K562 (cell line): ENCODE measurements around the gene CCR2. TPM values are rescaled to one million over a fixed set of nuclear protein-coding genes. Genes with fewer than 3 reads are reported as not detected.

Experiments used
- CREB3 ChIP-seq: fragments of 450-650 bp; conservative IDR thresholded peaks from 2 replicates; pipeline ENCODE4 v1.6.1; 2016; ENCODE audit warnings: missing genetic modification characterization, low read depth, mild to moderate bottlenecking, missing compliant biosample characterization, moderate library complexity
- HMGN3 ChIP-seq: IDR thresholded peaks from 2 replicates; pipeline ENCODE4 v1.6.1; 2011; ENCODE audit warnings: borderline replicate concordance, low read depth, mild to moderate bottlenecking, mixed read lengths, low read length; ENCODE audit not compliant: insufficient read length; ENCODE audit errors: extremely low read depth
- HNRNPLL ChIP-seq: fragments of 200-400 bp; formaldehyde crosslinking; IDR thresholded peaks from 2 replicates; pipeline ENCODE4 v1.6.1; 2017; ENCODE audit warnings: low read length, low read depth, mild to moderate bottlenecking; ENCODE audit not compliant: poor library complexity, severe bottlenecking
- MCM7 ChIP-seq, 2 experiments: fragments of 450-650 bp; IDR thresholded peaks; 2 replicates each; pipeline ENCODE4 v1.6.1; 2016 to 2018
- PHB2 ChIP-seq: fragments of 450-650 bp; IDR thresholded peaks from 2 replicates; pipeline ENCODE4 v1.6.1; 2017; ENCODE audit warnings: low read depth
- RNF2 ChIP-seq: sonication (generic); IDR thresholded peaks from 2 replicates; pipeline ENCODE4 v1.6.1; 2016
- SMARCB1 ChIP-seq: IDR thresholded peaks from 2 replicates; pipeline ENCODE4 v1.6.1; 2011; ENCODE audit warnings: improper control_type of control experiment, low read depth; ENCODE audit not compliant: insufficient read length
- TBL1XR1 ChIP-seq, 2 experiments: IDR thresholded peaks; 2 replicates each; pipeline ENCODE4 v1.6.1; 2012; ENCODE audit warnings: improper control_type of control experiment in 2 of 2, low read length in 2 of 2, mild to moderate bottlenecking in 1 of 2
- ZNF76 ChIP-seq: fragments of 250-450 bp; sonication (Bioruptor Pico); IDR thresholded peaks from 2 replicates; pipeline ENCODE4 v1.4.0; 2020; ENCODE audit warnings: mild to moderate bottlenecking, moderate library complexity, borderline replicate concordance
- polyA plus RNA-seq, 8 experiments: library from polyadenylated mRNA; depleted of rRNA in 4 of 8; stranded (reverse) in 5 of 8; unstranded in 3 of 8; fragments of >200 nt; fragmentation: Nextera tagmentation in 2 of 8; fragmentation: Illumina TruSeq in 1 of 8; extraction: Ambion mirVana in 2 of 8; extraction: Trizol in 1 of 8; gene quantifications; 2 replicates each; pipeline versions ENCODE4 v1.2.1 to v1.2.3, GENCODE V29; 2011 to 2014; ENCODE audit warnings: inconsistent platforms in 1 of 8, missing spikeins in 1 of 8
- total RNA-seq, 7 experiments: library from RNA; depleted of rRNA in 6 of 7; stranded (reverse); fragments of >200 nt in 6 of 7; fragmentation: Illumina TruSeq in 2 of 7; extraction: Trizol in 2 of 7; gene quantifications; 2 replicates each; pipeline versions ENCODE4 v1.2.1 to v1.2.3, GENCODE V29; 2011 to 2021; ENCODE audit warnings: low replicate concordance in 1 of 7
- TF ChIP-seq, protein P1 (sequence below): sonication (generic); formaldehyde crosslinking; IDR thresholded peaks from 2 replicates; pipeline ENCODE4 v1.8.1; 2023; ENCODE audit warnings: missing genetic modification reagents, mild to moderate bottlenecking, borderline replicate concordance
- TF ChIP-seq, protein P2 (sequence below): fragments of 250-450 bp; sonication (Bioruptor Pico); IDR thresholded peaks from 2 replicates; pipeline ENCODE4 v1.4.0; 2020
- TF ChIP-seq, protein P3 (sequence below): fragments of 450-650 bp; IDR thresholded peaks from 2 replicates; pipeline ENCODE4 v1.7.1; 2018; ENCODE audit warnings: mild to moderate bottlenecking, low read depth; ENCODE audit not compliant: partially characterized antibody

CCR2 gene
- total and polyA plus RNA-seq, 9 of the 15 experiments (the other 6 are each of a cell fraction or from before 2014, with no cell fraction given), result not detected

DNA sequence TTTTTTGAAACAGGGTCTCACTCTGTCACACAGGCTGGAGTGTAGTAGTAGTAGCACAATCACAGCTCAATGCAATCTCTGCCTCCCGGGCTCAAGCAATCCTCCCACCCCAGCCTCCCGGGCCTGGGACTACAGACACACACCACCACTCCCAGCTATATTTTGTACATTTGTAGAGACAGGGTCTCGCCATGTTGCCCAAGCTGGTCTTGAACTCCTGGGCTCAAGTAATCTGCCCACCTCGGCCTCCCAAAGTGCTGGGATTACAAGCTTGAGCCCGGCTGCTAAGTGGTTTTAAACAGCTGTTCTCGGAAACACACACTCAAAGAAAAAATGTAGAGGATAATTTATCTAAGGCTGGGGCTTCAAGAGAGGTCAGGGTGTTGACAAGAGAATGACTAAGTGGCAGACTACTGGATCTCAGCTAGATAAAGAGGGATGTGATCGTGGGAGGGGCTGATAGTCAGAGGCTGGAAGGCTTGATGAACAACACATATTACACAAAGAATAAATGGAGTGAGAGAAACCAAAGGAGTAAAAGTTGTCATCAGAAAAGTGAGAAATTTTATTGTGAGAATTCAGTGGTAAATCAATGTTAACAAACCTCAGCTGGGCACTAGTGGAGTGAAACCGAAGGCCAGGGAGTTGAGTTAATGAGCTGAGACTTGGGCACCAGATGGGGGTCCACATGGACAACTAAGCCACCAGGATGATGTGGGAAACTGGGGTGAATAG, 46.3 kb downstream of the CCR2 start (continued):
- TF ChIP-seq, protein P1, sequence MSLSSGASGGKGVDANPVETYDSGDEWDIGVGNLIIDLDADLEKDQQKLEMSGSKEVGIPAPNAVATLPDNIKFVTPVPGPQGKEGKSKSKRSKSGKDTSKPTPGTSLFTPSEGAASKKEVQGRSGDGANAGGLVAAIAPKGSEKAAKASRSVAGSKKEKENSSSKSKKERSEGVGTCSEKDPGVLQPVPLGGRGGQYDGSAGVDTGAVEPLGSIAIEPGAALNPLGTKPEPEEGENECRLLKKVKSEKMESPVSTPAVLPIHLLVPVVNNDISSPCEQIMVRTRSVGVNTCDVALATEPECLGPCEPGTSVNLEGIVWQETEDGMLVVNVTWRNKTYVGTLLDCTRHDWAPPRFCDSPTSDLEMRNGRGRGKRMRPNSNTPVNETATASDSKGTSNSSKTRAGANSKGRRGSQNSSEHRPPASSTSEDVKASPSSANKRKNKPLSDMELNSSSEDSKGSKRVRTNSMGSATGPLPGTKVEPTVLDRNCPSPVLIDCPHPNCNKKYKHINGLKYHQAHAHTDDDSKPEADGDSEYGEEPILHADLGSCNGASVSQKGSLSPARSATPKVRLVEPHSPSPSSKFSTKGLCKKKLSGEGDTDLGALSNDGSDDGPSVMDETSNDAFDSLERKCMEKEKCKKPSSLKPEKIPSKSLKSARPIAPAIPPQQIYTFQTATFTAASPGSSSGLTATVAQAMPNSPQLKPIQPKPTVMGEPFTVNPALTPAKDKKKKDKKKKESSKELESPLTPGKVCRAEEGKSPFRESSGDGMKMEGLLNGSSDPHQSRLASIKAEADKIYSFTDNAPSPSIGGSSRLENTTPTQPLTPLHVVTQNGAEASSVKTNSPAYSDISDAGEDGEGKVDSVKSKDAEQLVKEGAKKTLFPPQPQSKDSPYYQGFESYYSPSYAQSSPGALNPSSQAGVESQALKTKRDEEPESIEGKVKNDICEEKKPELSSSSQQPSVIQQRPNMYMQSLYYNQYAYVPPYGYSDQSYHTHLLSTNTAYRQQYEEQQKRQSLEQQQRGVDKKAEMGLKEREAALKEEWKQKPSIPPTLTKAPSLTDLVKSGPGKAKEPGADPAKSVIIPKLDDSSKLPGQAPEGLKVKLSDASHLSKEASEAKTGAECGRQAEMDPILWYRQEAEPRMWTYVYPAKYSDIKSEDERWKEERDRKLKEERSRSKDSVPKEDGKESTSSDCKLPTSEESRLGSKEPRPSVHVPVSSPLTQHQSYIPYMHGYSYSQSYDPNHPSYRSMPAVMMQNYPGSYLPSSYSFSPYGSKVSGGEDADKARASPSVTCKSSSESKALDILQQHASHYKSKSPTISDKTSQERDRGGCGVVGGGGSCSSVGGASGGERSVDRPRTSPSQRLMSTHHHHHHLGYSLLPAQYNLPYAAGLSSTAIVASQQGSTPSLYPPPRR (CRISPR knock-in tag), result no peak
- no peak for TF ChIP-seq PHB2
- no peak for TF ChIP-seq MCM7 (IDR thresholded peaks at IDR 0.05)
- peak; percentile 57 for TF ChIP-seq HMGN3
- no peak for TF ChIP-seq ZNF76
- no peak for TF ChIP-seq CREB3 (tag)
- no peak for TF ChIP-seq HNRNPLL
- TF ChIP-seq SMARCB1, result no peak
- TF ChIP-seq TBL1XR1 (IDR thresholded peaks at IDR 0.05; ENCODE audit: low read length in 2 of 2), result peak in 1 of 2 experiments; percentile 93; a peak in 2 of 4 replicates
- TF ChIP-seq, protein P2, sequence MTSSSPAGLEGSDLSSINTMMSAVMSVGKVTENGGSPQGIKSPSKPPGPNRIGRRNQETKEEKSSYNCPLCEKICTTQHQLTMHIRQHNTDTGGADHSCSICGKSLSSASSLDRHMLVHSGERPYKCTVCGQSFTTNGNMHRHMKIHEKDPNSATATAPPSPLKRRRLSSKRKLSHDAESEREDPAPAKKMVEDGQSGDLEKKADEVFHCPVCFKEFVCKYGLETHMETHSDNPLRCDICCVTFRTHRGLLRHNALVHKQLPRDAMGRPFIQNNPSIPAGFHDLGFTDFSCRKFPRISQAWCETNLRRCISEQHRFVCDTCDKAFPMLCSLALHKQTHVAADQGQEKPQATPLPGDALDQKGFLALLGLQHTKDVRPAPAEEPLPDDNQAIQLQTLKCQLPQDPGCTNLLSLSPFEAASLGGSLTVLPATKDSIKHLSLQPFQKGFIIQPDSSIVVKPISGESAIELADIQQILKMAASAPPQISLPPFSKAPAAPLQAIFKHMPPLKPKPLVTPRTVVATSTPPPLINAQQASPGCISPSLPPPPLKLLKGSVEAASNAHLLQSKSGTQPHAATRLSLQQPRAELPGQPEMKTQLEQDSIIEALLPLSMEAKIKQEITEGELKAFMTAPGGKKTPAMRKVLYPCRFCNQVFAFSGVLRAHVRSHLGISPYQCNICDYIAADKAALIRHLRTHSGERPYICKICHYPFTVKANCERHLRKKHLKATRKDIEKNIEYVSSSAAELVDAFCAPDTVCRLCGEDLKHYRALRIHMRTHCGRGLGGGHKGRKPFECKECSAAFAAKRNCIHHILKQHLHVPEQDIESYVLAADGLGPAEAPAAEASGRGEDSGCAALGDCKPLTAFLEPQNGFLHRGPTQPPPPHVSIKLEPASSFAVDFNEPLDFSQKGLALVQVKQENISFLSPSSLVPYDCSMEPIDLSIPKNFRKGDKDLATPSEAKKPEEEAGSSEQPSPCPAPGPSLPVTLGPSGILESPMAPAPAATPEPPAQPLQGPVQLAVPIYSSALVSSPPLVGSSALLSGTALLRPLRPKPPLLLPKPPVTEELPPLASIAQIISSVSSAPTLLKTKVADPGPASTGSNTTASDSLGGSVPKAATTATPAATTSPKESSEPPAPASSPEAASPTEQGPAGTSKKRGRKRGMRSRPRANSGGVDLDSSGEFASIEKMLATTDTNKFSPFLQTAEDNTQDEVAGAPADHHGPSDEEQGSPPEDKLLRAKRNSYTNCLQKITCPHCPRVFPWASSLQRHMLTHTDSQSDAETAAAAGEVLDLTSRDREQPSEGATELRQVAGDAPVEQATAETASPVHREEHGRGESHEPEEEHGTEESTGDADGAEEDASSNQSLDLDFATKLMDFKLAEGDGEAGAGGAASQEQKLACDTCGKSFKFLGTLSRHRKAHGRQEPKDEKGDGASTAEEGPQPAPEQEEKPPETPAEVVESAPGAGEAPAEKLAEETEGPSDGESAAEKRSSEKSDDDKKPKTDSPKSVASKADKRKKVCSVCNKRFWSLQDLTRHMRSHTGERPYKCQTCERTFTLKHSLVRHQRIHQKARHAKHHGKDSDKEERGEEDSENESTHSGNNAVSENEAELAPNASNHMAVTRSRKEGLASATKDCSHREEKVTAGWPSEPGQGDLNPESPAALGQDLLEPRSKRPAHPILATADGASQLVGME (CRISPR knock-in tag), result no peak
- TF ChIP-seq, protein P3, sequence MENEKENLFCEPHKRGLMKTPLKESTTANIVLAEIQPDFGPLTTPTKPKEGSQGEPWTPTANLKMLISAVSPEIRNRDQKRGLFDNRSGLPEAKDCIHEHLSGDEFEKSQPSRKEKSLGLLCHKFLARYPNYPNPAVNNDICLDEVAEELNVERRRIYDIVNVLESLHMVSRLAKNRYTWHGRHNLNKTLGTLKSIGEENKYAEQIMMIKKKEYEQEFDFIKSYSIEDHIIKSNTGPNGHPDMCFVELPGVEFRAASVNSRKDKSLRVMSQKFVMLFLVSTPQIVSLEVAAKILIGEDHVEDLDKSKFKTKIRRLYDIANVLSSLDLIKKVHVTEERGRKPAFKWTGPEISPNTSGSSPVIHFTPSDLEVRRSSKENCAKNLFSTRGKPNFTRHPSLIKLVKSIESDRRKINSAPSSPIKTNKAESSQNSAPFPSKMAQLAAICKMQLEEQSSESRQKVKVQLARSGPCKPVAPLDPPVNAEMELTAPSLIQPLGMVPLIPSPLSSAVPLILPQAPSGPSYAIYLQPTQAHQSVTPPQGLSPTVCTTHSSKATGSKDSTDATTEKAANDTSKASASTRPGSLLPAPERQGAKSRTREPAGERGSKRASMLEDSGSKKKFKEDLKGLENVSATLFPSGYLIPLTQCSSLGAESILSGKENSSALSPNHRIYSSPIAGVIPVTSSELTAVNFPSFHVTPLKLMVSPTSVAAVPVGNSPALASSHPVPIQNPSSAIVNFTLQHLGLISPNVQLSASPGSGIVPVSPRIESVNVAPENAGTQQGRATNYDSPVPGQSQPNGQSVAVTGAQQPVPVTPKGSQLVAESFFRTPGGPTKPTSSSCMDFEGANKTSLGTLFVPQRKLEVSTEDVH, result no peak
- TF ChIP-seq RNF2, result peak; percentile 86
